Hepatocyte (in vitro differentiated cells): ENCODE measurements around the gene SPOCK2. TPM values are rescaled to one million over a fixed set of nuclear protein-coding genes. Genes with fewer than 3 reads are reported as not detected.

Experiments
- DNase-seq: peaks from one replicate; pipeline ENCODE4 v3.0.0-alpha.2; 2016; ENCODE audit warnings: low spot score
- H2AFZ ChIP-seq: fragments of 200-600 bp; sonication (generic); 2 replicates; pipeline ENCODE4 v1.6.0; 2016; ENCODE audit warnings: antibody characterized with exemption, mild to moderate bottlenecking
- H3K27ac ChIP-seq: fragments of 200-600 bp; sonication (generic); 2 replicates; pipeline ENCODE4 v1.5.1; 2016; ENCODE audit warnings: mild to moderate bottlenecking
- H3K27me3 ChIP-seq: fragments of 200-600 bp; sonication (generic); 2 replicates; pipeline ENCODE4 v1.6.1; 2016
- H3K36me3 ChIP-seq: fragments of 200-600 bp; sonication (generic); replicated peaks from 2 replicates; pipeline ENCODE4 v1.5.1; 2016; ENCODE audit warnings: low read depth; ENCODE audit not compliant: insufficient read depth
- H3K4me1 ChIP-seq: fragments of 200-600 bp; sonication (generic); 2 replicates; pipeline ENCODE4 v1.5.1; 2016; ENCODE audit warnings: mild to moderate bottlenecking, moderate library complexity; ENCODE audit not compliant: insufficient read depth
- H3K4me2 ChIP-seq: fragments of 200-600 bp; sonication (generic); 2 replicates; pipeline ENCODE4 v1.6.0; 2016
- H3K4me3 ChIP-seq: fragments of 200-600 bp; sonication (generic); 2 replicates; pipeline ENCODE4 v1.5.1; 2016; ENCODE audit warnings: mild to moderate bottlenecking
- H3K79me2 ChIP-seq: fragments of 200-600 bp; sonication (generic); 2 replicates; pipeline ENCODE4 v1.6.0; 2017; ENCODE audit warnings: mild to moderate bottlenecking
- H3K9me2 ChIP-seq: fragments of 200-600 bp; sonication (generic); replicated peaks from 2 replicates; pipeline ENCODE4 v1.6.0; 2017; ENCODE audit warnings: mild to moderate bottlenecking; ENCODE audit not compliant: insufficient read depth
- H3K9me3 ChIP-seq: fragments of 200-600 bp; sonication (generic); 2 replicates; pipeline ENCODE4 v1.5.1; 2016; ENCODE audit warnings: low read depth, mild to moderate bottlenecking
- H4K20me1 ChIP-seq: fragments of 200-600 bp; sonication (generic); 2 replicates; pipeline ENCODE4 v1.6.0; 2016; ENCODE audit warnings: mild to moderate bottlenecking; ENCODE audit not compliant: insufficient read depth, poor library complexity, severe bottlenecking
- CTCF ChIP-seq: fragments of 200-600 bp; sonication (generic); IDR thresholded peaks from 2 replicates; pipeline ENCODE4 v1.5.1; 2016; ENCODE audit warnings: antibody characterized with exemption, mild to moderate bottlenecking; ENCODE audit not compliant: poor library complexity
- EZH2 ChIP-seq: fragments of 200-600 bp; sonication (generic); IDR thresholded peaks from 2 replicates; pipeline ENCODE4 v1.6.1; 2016; ENCODE audit warnings: antibody characterized with exemption, mild to moderate bottlenecking, borderline replicate concordance
- EZH2phosphoT487 ChIP-seq: fragments of 200-600 bp; sonication (generic); IDR thresholded peaks from one replicate; pipeline ENCODE4 v1.6.1; 2018; ENCODE audit warnings: antibody characterized with exemption, mild to moderate bottlenecking, low read depth, moderate library complexity; ENCODE audit not compliant: unreplicated experiment, severe bottlenecking
- WGBS: methylation state at CpG from one replicate; pipeline ENCODE4 v1.1.6; 2016; ENCODE audit warnings: low lambda C conversion rate; ENCODE audit errors: missing lambda C conversion rate; 5-methylcytosine and 5-hydroxymethylcytosine counted together
- polyA plus RNA-seq: library from polyadenylated mRNA; unstranded; fragments of >200 nt; fragmentation: Nextera tagmentation; extraction: Ambion mirVana; gene quantifications from 2 replicates; pipeline ENCODE4 v1.2.1, GENCODE V29; 2016
- total RNA-seq: library from RNA; depleted of rRNA; stranded (reverse); fragments of >200 nt; gene quantifications from 2 replicates; pipeline ENCODE4 v1.2.3, GENCODE V29; 2014

SPOCK2 gene
- total and polyA plus RNA-seq, 2 experiments from 2014 or later, result 3.0 to 3.1 TPM

DNA sequence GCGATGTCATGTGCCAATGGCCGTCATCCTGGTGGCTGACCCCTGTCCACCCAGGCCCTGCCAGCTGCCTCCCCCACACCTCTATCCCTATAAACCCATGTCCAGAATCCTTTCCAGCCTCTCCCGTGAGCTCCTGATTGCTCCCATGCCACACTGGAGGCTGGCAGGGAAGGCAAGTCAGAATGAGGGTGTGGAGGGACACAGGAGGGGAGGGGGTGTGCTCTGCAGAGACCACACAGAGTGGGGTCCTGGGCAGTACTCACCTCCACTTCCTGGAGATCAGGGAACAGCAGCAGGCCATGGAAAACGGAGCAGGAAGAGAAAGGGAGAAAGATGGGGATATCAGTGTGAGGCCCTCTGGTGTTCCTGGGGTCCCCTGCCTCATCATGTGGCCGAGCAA is 15.7 kb downstream of the SPOCK2 start:
- H3K36me3 ChIP-seq, result no peaks in the 10 kb centered on the region
- H3K79me2 ChIP-seq, result no peaks in the 10 kb centered on the region
- no peaks in the 10 kb centered on the region for H3K9me3 ChIP-seq
- no peak overlapping the region for H2AFZ ChIP-seq
- H3K9me2 ChIP-seq, result no peaks in the 10 kb centered on the region
- no peak for DNase-seq
- no peak overlapping the region for H3K4me3 ChIP-seq
- 87% methylated on average over 5 of the region's 5 CpGs for WGBS
- H3K27ac ChIP-seq, result no peak overlapping the region
- no peaks in the 10 kb centered on the region for H3K27me3 ChIP-seq
- H4K20me1 ChIP-seq, result no peaks in the 10 kb centered on the region
- H3K4me2 ChIP-seq, result no peak overlapping the region
- TF ChIP-seq EZH2 (no peak), EZH2phosphoT487 (no peak), CTCF (no peak)
- H3K4me1 ChIP-seq, result no peaks in the 10 kb centered on the region

- Histone ChIP-seq H3K36me3 (no peaks in the 10 kb centered on the region), H3K27me3 (no peaks in the 10 kb centered on the region), H3K79me2 (no peaks in the 10 kb centered on the region), H4K20me1 (no peaks in the 10 kb centered on the region), H3K4me2 (no peak overlapping the region), H3K9me3 (no peaks in the 10 kb centered on the region), H3K27ac (no peak overlapping the region), H3K4me1 (no peaks in the 10 kb centered on the region), H3K9me2 (no peaks in the 10 kb centered on the region), H2AFZ (no peak overlapping the region), H3K4me3 (no peak overlapping the region)
- no peak for TF ChIP-seq EZH2
- TF ChIP-seq EZH2phosphoT487, result no peak
- TF ChIP-seq CTCF, result no peak
- DNase-seq, result no peak
- 96% methylated on average over 5 of the region's 5 CpGs for WGBS
Measured at GRCh38 chr10:72072046-72072445, 16.3 kb downstream of the SPOCK2 start.

GRCh38 chr10:72069751-72070526 is 18.4 kb downstream of the SPOCK2 start:
- Histone ChIP-seq H3K4me2 (no peak overlapping the region), H3K36me3 (no peaks in the 10 kb centered on the region), H3K9me3 (no peaks in the 10 kb centered on the region), H3K4me1 (no peaks in the 10 kb centered on the region), H3K4me3 (no peak overlapping the region), H3K79me2 (no peaks in the 10 kb centered on the region), H3K27ac (no peak overlapping the region), H3K9me2 (no peaks in the 10 kb centered on the region), H4K20me1 (no peaks in the 10 kb centered on the region), H2AFZ (no peak overlapping the region), H3K27me3 (no peaks in the 10 kb centered on the region)
- DNase-seq, result no peak
- 86% methylated on average over 7 of the region's 7 CpGs for WGBS
- TF ChIP-seq EZH2, result no peak
- TF ChIP-seq EZH2phosphoT487, result no peak
- no peak for TF ChIP-seq CTCF
